HepG2 (cell line): ENCODE measurements around the gene HS3ST5. TPM values are rescaled to one million over a fixed set of nuclear protein-coding genes. Genes with fewer than 3 reads are reported as not detected.

Experiments
- ATAC-seq: fragments of 200-7000 bp; cut with Tn5 transposase; 3 replicates; pipeline ENCODE4 v1.9.1; 2020; ENCODE audit warnings: mild to moderate bottlenecking, moderate library complexity
- BruUV-seq: library from RNA; stranded (reverse); fragments of 400-500 nt; replicated peaks from 2 replicates; lab custom pipeline; 2021; lab: Mats Ljungman, UMichigan
- CTCF ChIA-PET: fragments of 300-600 bp; formaldehyde crosslinking; extraction: SDS; loops from one replicate; lab custom pipeline; 2021; ENCODE audit warnings: low total read pairs, inconsistent platforms, low intra/inter-chr PET ratio; lab: Yijun Ruan, JAX
- POLR2A ChIA-PET: fragments of 350-600 bp; sonication (Branson Sonifier 250); formaldehyde crosslinking; loops from one replicate; lab custom pipeline; 2020; ENCODE audit warnings: antibody characterized with exemption, inconsistent platforms; lab: Yijun Ruan, JAX
- DNase-seq: peaks from one replicate; pipeline ENCODE4 v3.0.0-alpha.2; 2015; ENCODE audit warnings: low spot score
- FAIRE-seq: peaks from 3 replicates; lab custom pipeline; 2011; peaks lifted over from hg19 to GRCh38; lab: Jason Lieb, UNC
- H2AFZ ChIP-seq: one replicate; pipeline ENCODE4 v1.6.1; 2011; ENCODE audit warnings: low read length, inconsistent platforms
- H3K27ac ChIP-seq: fragments of 300-600 bp; 3 replicates; pipeline ENCODE4 v1.8.0; 2011; ENCODE audit warnings: mixed run types, mild to moderate bottlenecking, mixed read lengths, low read length, inconsistent platforms; ENCODE audit not compliant: insufficient read depth; ENCODE audit errors: extremely low read length
- H3K27me3 ChIP-seq, 2 experiments: fragments of 200-600 bp in 1 of 2; 2 replicates in 1 of 2; 3 replicates in 1 of 2; pipeline versions ENCODE4 v1.6.0 to v1.8.0; 2011; ENCODE audit warnings: low read length in 2 of 2, mild to moderate bottlenecking in 2 of 2, moderate library complexity in 2 of 2, inconsistent platforms in 1 of 2; ENCODE audit not compliant: insufficient read depth in 2 of 2, control insufficient read depth in 1 of 2
- H3K36me3 ChIP-seq, 2 experiments: fragments of 200-600 bp in 1 of 2; replicated peaks in 1 of 2; 2 replicates in 1 of 2; 3 replicates in 1 of 2; pipeline versions ENCODE4 v1.5.1 to v1.8.0; 2011; ENCODE audit warnings: low read length in 2 of 2, inconsistent platforms in 1 of 2; ENCODE audit not compliant: insufficient read depth in 2 of 2, control insufficient read depth in 1 of 2
- H3K4me1 ChIP-seq: 2 replicates; pipeline ENCODE4 v1.5.1; 2012; ENCODE audit warnings: low read length, inconsistent platforms; ENCODE audit not compliant: insufficient read depth
- H3K4me2 ChIP-seq: 2 replicates; pipeline ENCODE4 v1.6.0; 2011; ENCODE audit warnings: low read depth, low read length, inconsistent platforms
- H3K4me3 ChIP-seq, 3 experiments: fragments of 200-600 bp in 1 of 3; sonication (generic), shearing (Covaris generic) in 1 of 3; replicated peaks in 1 of 3; 2 replicates each; pipeline ENCODE4 v1.5.1; 2011 to 2016; ENCODE audit warnings: low read length in 3 of 3, inconsistent platforms in 2 of 3, low read depth in 2 of 3, mild to moderate bottlenecking in 2 of 3, control low read depth in 1 of 3, mixed read lengths in 1 of 3; ENCODE audit not compliant: insufficient read depth in 1 of 3
- H3K79me2 ChIP-seq: one replicate; pipeline ENCODE4 v1.6.1; 2011; ENCODE audit warnings: low read length, inconsistent platforms; ENCODE audit not compliant: insufficient read depth
- H3K9ac ChIP-seq: 2 replicates; pipeline ENCODE4 v1.6.0; 2011; ENCODE audit warnings: mild to moderate bottlenecking, low read depth, low read length, inconsistent platforms; ENCODE audit not compliant: insufficient read depth
- H3K9me3 ChIP-seq: 2 replicates; pipeline ENCODE4 v1.5.1; 2012; ENCODE audit warnings: mild to moderate bottlenecking, low read length
- H4K20me1 ChIP-seq: 2 replicates; pipeline ENCODE4 v1.6.0; 2011; ENCODE audit warnings: inconsistent platforms, mild to moderate bottlenecking, low read length, moderate library complexity; ENCODE audit not compliant: insufficient read depth
- HNF1B ChIP-seq: sonication (generic); formaldehyde crosslinking; IDR thresholded peaks from 2 replicates; pipeline ENCODE4 v1.5.1; 2020; ENCODE audit warnings: mild to moderate bottlenecking, moderate library complexity, missing genetic modification reagents
- PAWR ChIP-seq: sonication (generic); formaldehyde crosslinking; IDR thresholded peaks from 2 replicates; pipeline ENCODE4 v1.4.0; 2020; ENCODE audit warnings: missing genetic modification reagents, mild to moderate bottlenecking, borderline replicate concordance
- SKIL ChIP-seq: sonication (generic); formaldehyde crosslinking; IDR thresholded peaks from 2 replicates; pipeline ENCODE4 v1.8.0; 2022; ENCODE audit warnings: missing genetic modification reagents, mild to moderate bottlenecking, moderate library complexity, borderline replicate concordance
- TGIF2 ChIP-seq: IDR thresholded peaks from 2 replicates; pipeline ENCODE4 v1.6.1; 2016; ENCODE audit warnings: control low read depth, missing compliant biosample characterization
- YY1 ChIP-seq: IDR thresholded peaks from 2 replicates; pipeline ENCODE4 v1.6.1; 2011; ENCODE audit warnings: low read length, low read depth, moderate library complexity, mild to moderate bottlenecking; ENCODE audit not compliant: insufficient read depth, insufficient replicate concordance
- ZNF737 ChIP-seq: sonication (generic); formaldehyde crosslinking; IDR thresholded peaks from 2 replicates; pipeline ENCODE4 v1.5.0; 2020; ENCODE audit warnings: missing genetic modification reagents, mild to moderate bottlenecking, borderline replicate concordance
- ZNF878 ChIP-seq: sonication (generic); formaldehyde crosslinking; IDR thresholded peaks from 2 replicates; pipeline ENCODE4 v1.8.1; 2023; ENCODE audit warnings: mild to moderate bottlenecking, missing genetic modification reagents, moderate library complexity
- WGBS: methylation state at CpG from one replicate; pipeline ENCODE4 v1.1.6; 2017; ENCODE audit warnings: low lambda C conversion rate; 5-methylcytosine and 5-hydroxymethylcytosine counted together
- in situ Hi-C: cut with HindIII; loops from 2 replicates; pipeline ENCODE4 v1.10.0; 2017; ENCODE audit warnings: low pct_unique_long_range_greater_than_20kb; ENCODE audit not compliant: extremely low pct_ligation_motif_present
- intact Hi-C: fragments of 100-400 bp; cut with micrococcal nuclease; formaldehyde crosslinking; loops from one replicate; pipeline ENCODE4 v1.10.0; 2022; ENCODE audit not compliant: unreplicated experiment
- polyA plus RNA-seq, 8 experiments: library from polyadenylated mRNA; depleted of rRNA in 3 of 8; stranded (reverse) in 7 of 8; unstranded in 1 of 8; fragments of >200 nt; fragmentation: Illumina TruSeq in 4 of 8; extraction: Trizol in 4 of 8; gene quantifications; 2 replicates each; pipeline versions ENCODE4 v1.2.1 to v1.2.3, GENCODE V29; 2011 to 2016; ENCODE audit warnings: low read depth in 4 of 8, missing spikeins in 1 of 8, mixed read lengths in 1 of 8; ENCODE audit not compliant: insufficient read depth in 1 of 8
- total RNA-seq, 5 experiments: library from RNA; depleted of rRNA; stranded (reverse); fragments of >200 nt; fragmentation: Illumina TruSeq; extraction: Trizol; gene quantifications; 2 replicates each; pipeline ENCODE4 v1.2.3, GENCODE V29; 2016; ENCODE audit warnings: low read depth in 1 of 5

HS3ST5 gene
- total and polyA plus RNA-seq, 2 of the 13 experiments (the other 11 are each of a cell fraction or from before 2014, with no cell fraction given): 1.1 to 1.6 TPM

- no peak for TF ChIP-seq SKIL (CRISPR knock-in tag)
Measured at GRCh38 chr6:114055763-114056162, 287.1 kb downstream of the HS3ST5 start (continued).

- no peaks in the 10 kb centered on the region for H3K4me1 ChIP-seq
Measured at GRCh38 chr6:114055349-114055748, 287.5 kb downstream of the HS3ST5 start.

More at GRCh38 chr6:114055349-114055748, 287.5 kb downstream of the HS3ST5 start:
- Histone ChIP-seq H3K27me3 (no peaks in the 10 kb centered on the region), H2AFZ (no peak overlapping the region), H3K9me3 (no peaks in the 10 kb centered on the region)
- TF ChIP-seq HNF1B (CRISPR knock-in tag): no peak
- TF ChIP-seq YY1: no peak
- no peak for TF ChIP-seq PAWR (CRISPR knock-in tag)
- no peak for TF ChIP-seq ZNF737 (CRISPR knock-in tag)
- TF ChIP-seq TGIF2 (CRISPR knock-in tag): no peak
- no peak for TF ChIP-seq ZNF878 (CRISPR knock-in tag)
- TF ChIP-seq, all 625 proteins: peak for 0
- ATAC-seq (no peak), FAIRE-seq (no peak), DNase-seq (no peak)
- in situ Hi-C loops: no loop called here
- H4K20me1 ChIP-seq: no peaks in the 10 kb centered on the region
- ChIA-PET POLR2A (no interaction called here), CTCF (no interaction called here)
- H3K9ac ChIP-seq: no peak overlapping the region
- no peaks in the 10 kb centered on the region; a peak in 1 of 5 replicates for H3K36me3 ChIP-seq
- H3K79me2 ChIP-seq: no peaks in the 10 kb centered on the region
- intact Hi-C loops: no loop called here
- no TSS peak for BruUV-seq
- H3K4me2 ChIP-seq: no peak overlapping the region
- 98% methylated on average over 3 of the region's 3 CpGs for WGBS
- no peak overlapping the region for H3K27ac ChIP-seq
- H3K4me3 ChIP-seq: no peak overlapping the region
